GM23338 (cell line): ENCODE measurements around the gene CUX1. TPM values are rescaled to one million over a fixed set of nuclear protein-coding genes. Genes with fewer than 3 reads are reported as not detected.

Experiments used
- ATAC-seq: fragments of 200-7000 bp; cut with Tn5 transposase; 3 replicates; pipeline ENCODE4 v1.9.1; 2020
- DNase-seq: peaks from one replicate; pipeline ENCODE4 v3.0.0-alpha.2; 2015; ENCODE audit warnings: low spot score
- H2AFZ ChIP-seq: fragments of 200-600 bp; sonication (generic); 2 replicates; pipeline ENCODE4 v1.8.0; 2016; ENCODE audit warnings: antibody characterized with exemption, mild to moderate bottlenecking, moderate library complexity
- H3F3A ChIP-seq: fragments of 200-600 bp; sonication (generic); replicated peaks from 2 replicates; pipeline ENCODE4 v1.8.0; 2017; ENCODE audit warnings: antibody characterized with exemption, mixed run types, low read depth
- H3K27ac ChIP-seq: fragments of 200-600 bp; sonication (generic); 2 replicates; pipeline ENCODE4 v1.6.1; 2016; ENCODE audit warnings: low read depth
- H3K27me3 ChIP-seq: fragments of 200-600 bp; sonication (generic); 2 replicates; pipeline ENCODE4 v1.8.0; 2016; ENCODE audit warnings: mild to moderate bottlenecking, mixed run types, moderate library complexity; ENCODE audit not compliant: insufficient read depth
- H3K36me3 ChIP-seq: fragments of 200-600 bp; sonication (generic); 2 replicates; pipeline ENCODE4 v1.8.0; 2016; ENCODE audit warnings: mild to moderate bottlenecking; ENCODE audit not compliant: insufficient read depth
- H3K4me1 ChIP-seq: fragments of 200-600 bp; sonication (generic); 2 replicates; pipeline ENCODE4 v1.8.0; 2016; ENCODE audit warnings: mild to moderate bottlenecking, moderate library complexity; ENCODE audit not compliant: insufficient read depth
- H3K4me2 ChIP-seq: fragments of 200-600 bp; sonication (generic); 2 replicates; pipeline ENCODE4 v1.7.1; 2017; ENCODE audit warnings: mixed run types
- H3K4me3 ChIP-seq: fragments of 200-600 bp; sonication (generic); 2 replicates; pipeline ENCODE4 v1.6.1; 2016; ENCODE audit warnings: mixed run types
- H3K79me2 ChIP-seq: fragments of 200-600 bp; sonication (generic); replicated peaks from 2 replicates; pipeline ENCODE4 v1.8.0; 2017; ENCODE audit warnings: mild to moderate bottlenecking; ENCODE audit not compliant: insufficient read depth
- H3K9me2 ChIP-seq: fragments of 200-600 bp; sonication (generic); 2 replicates; pipeline ENCODE4 v1.8.0; 2017; ENCODE audit not compliant: insufficient read depth
- H4K20me1 ChIP-seq: fragments of 200-600 bp; sonication (generic); replicated peaks from 2 replicates; pipeline ENCODE4 v1.8.0; 2017; ENCODE audit warnings: mild to moderate bottlenecking; ENCODE audit not compliant: insufficient read depth
- H3K27ac Mint-ChIP-seq: 2 replicates; pipeline ENCODE4 v1.8.0; 2020; ENCODE audit warnings: inconsistent platforms, mild to moderate bottlenecking, moderate library complexity, mixed read lengths
- H3K27me3 Mint-ChIP-seq: 3 replicates; pipeline ENCODE4 v1.8.0; 2022; ENCODE audit warnings: low read depth, mild to moderate bottlenecking, moderate library complexity, mixed read lengths, inconsistent platforms; ENCODE audit not compliant: insufficient read depth, poor library complexity
- H3K36me3 Mint-ChIP-seq: 3 replicates; pipeline ENCODE4 v1.8.0; 2021; ENCODE audit warnings: low read depth, mild to moderate bottlenecking, inconsistent platforms, moderate library complexity, mixed read lengths
- H3K4me1 Mint-ChIP-seq: 3 replicates; pipeline ENCODE4 v1.8.0; 2020; ENCODE audit warnings: mild to moderate bottlenecking, inconsistent platforms, mixed read lengths
- H3K4me3 Mint-ChIP-seq: 3 replicates; pipeline ENCODE4 v1.8.0; 2021; ENCODE audit warnings: moderate library complexity, mild to moderate bottlenecking, inconsistent platforms, mixed read lengths
- H3K9me3 Mint-ChIP-seq: 3 replicates; pipeline ENCODE4 v1.8.0; 2020; ENCODE audit warnings: moderate library complexity, mild to moderate bottlenecking, inconsistent platforms, mixed read lengths
- EZH2 ChIP-seq: fragments of 200-600 bp; sonication (generic); IDR thresholded peaks from one replicate; pipeline ENCODE4 v1.8.0; 2017; ENCODE audit warnings: antibody characterized with exemption, mild to moderate bottlenecking, low read depth; ENCODE audit not compliant: unreplicated experiment
- EZH2phosphoT487 ChIP-seq: fragments of 200-600 bp; sonication (generic); IDR thresholded peaks from one replicate; pipeline ENCODE4 v1.8.1; 2018; ENCODE audit warnings: antibody characterized with exemption; ENCODE audit not compliant: unreplicated experiment
- JUNB ChIP-seq: IDR thresholded peaks from one replicate; pipeline ENCODE4 v1.6.1; 2016; ENCODE audit warnings: antibody characterized with exemption; ENCODE audit not compliant: unreplicated experiment
- POLR2AphosphoS5 ChIP-seq: IDR thresholded peaks from 2 replicates; pipeline ENCODE4 v1.6.1; 2016; ENCODE audit warnings: antibody characterized with exemption, low read depth
- polyA plus RNA-seq: library from polyadenylated mRNA; unstranded; fragments of >200 nt; fragmentation: Nextera tagmentation; extraction: Ambion mirVana; gene quantifications from 2 replicates; pipeline ENCODE4 v1.2.1, GENCODE V29; 2016
- total RNA-seq: library from RNA; depleted of rRNA; stranded (reverse); fragments of >200 nt; shearing (Covaris generic); gene quantifications from 2 replicates; pipeline ENCODE4 v1.2.3, GENCODE V29; 2014
- TF ChIP-seq, protein P1 (sequence below): fragments of 250-450 bp; sonication (Bioruptor Pico); IDR thresholded peaks from 2 replicates; pipeline ENCODE4 v1.5.0; 2020; ENCODE audit warnings: mild to moderate bottlenecking, moderate library complexity

The CUX1 gene
- total and polyA plus RNA-seq, 2 experiments from 2014 or later: 49.9 to 64.0 TPM

DNA sequence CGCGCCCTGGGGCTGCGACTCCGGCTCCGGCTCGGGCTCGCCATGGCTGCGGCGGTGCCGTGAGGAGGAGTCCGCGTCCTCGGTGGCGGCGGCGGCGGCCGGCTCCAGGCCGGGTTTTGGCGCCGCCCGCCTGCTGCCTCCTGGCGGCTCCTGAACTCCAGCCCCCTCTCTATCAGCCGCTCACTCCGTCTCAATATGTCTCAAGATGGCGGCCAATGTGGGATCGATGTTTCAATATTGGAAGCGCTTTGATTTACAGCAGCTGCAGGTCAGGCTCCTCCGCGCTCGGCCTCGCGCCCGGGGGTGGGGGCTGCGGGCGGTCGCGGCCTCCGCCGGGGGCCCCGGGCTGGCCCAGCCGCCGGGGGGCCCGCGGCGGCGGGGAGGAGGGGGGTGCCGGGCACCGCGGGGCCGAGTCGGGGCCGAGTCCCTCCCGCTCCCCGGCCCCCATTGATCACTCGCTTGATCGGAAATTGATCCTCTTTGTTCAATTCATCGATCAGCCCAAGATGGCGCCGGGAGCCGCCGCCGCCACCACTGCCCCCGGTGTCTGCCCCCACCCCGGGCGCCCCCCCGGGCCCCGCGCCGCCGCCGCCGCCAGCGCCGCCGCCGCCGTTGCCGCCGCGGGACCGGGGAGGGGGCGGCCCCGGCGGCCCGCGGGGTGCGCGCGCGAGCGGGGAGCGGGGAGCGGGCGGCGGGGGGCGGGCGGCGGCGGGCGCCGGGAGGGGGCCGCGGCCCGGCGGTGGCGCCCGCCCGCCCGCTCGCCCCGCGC is 1.4 kb upstream of the CUX1 start:
- H3K27me3 Mint-ChIP-seq: peaks cover 12% of the 10 kb centered on the region
- Histone ChIP-seq H3K79me2 (peaks cover 36% of the 10 kb centered on the region), H3K4me3 (peak overlapping the region; percentile 45), H3K36me3 (no peaks in the 10 kb centered on the region), H3F3A (peaks cover 7% of the 10 kb centered on the region; the same call in 1 of the 2 replicates), H3K9me2 (no peaks in the 10 kb centered on the region), H3K4me1 (peaks cover 41% of the 10 kb centered on the region), H4K20me1 (peaks cover 28% of the 10 kb centered on the region), H2AFZ (no peak overlapping the region), H3K27ac (no peak overlapping the region), H3K27me3 (peaks cover 18% of the 10 kb centered on the region), H3K4me2 (no peak overlapping the region)
- TF ChIP-seq EZH2phosphoT487 (no peak), POLR2AphosphoS5 (peak; percentile 52), EZH2 (no peak), JUNB (no peak)
- TF ChIP-seq, protein P1, sequence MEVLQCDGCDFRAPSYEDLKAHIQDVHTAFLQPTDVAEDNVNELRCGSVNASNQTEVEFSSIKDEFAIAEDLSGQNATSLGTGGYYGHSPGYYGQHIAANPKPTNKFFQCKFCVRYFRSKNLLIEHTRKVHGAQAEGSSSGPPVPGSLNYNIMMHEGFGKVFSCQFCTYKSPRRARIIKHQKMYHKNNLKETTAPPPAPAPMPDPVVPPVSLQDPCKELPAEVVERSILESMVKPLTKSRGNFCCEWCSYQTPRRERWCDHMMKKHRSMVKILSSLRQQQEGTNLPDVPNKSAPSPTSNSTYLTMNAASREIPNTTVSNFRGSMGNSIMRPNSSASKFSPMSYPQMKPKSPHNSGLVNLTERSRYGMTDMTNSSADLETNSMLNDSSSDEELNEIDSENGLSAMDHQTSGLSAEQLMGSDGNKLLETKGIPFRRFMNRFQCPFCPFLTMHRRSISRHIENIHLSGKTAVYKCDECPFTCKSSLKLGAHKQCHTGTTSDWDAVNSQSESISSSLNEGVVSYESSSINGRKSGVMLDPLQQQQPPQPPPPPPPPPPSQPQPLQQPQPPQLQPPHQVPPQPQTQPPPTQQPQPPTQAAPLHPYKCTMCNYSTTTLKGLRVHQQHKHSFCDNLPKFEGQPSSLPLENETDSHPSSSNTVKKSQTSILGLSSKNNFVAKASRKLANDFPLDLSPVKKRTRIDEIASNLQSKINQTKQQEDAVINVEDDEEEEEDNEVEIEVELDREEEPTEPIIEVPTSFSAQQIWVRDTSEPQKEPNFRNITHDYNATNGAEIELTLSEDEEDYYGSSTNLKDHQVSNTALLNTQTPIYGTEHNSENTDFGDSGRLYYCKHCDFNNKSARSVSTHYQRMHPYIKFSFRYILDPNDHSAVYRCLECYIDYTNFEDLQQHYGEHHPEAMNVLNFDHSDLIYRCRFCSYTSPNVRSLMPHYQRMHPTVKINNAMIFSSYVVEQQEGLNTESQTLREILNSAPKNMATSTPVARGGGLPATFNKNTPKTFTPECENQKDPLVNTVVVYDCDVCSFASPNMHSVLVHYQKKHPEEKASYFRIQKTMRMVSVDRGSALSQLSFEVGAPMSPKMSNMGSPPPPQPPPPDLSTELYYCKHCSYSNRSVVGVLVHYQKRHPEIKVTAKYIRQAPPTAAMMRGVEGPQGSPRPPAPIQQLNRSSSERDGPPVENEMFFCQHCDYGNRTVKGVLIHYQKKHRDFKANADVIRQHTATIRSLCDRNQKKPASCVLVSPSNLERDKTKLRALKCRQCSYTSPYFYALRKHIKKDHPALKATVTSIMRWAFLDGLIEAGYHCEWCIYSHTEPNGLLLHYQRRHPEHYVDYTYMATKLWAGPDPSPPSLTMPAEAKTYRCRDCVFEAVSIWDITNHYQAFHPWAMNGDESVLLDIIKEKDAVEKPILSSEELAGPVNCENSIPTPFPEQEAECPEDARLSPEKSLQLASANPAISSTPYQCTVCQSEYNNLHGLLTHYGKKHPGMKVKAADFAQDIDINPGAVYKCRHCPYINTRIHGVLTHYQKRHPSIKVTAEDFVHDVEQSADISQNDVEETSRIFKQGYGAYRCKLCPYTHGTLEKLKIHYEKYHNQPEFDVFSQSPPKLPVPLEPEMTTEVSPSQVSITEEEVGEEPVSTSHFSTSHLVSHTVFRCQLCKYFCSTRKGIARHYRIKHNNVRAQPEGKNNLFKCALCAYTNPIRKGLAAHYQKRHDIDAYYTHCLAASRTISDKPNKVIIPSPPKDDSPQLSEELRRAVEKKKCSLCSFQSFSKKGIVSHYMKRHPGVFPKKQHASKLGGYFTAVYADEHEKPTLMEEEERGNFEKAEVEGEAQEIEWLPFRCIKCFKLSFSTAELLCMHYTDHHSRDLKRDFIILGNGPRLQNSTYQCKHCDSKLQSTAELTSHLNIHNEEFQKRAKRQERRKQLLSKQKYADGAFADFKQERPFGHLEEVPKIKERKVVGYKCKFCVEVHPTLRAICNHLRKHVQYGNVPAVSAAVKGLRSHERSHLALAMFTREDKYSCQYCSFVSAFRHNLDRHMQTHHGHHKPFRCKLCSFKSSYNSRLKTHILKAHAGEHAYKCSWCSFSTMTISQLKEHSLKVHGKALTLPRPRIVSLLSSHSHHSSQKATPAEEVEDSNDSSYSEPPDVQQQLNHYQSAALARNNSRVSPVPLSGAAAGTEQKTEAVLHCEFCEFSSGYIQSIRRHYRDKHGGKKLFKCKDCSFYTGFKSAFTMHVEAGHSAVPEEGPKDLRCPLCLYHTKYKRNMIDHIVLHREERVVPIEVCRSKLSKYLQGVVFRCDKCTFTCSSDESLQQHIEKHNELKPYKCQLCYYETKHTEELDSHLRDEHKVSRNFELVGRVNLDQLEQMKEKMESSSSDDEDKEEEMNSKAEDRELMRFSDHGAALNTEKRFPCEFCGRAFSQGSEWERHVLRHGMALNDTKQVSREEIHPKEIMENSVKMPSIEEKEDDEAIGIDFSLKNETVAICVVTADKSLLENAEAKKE (CRISPR knock-in tag): no peak
- H3K27ac Mint-ChIP-seq: no peak overlapping the region
- peak overlapping the region; percentile 75; the same call in 2 of the 3 replicates for H3K4me3 Mint-ChIP-seq
- H3K36me3 Mint-ChIP-seq: no peaks in the 10 kb centered on the region; the same call in 2 of the 3 replicates
- peaks cover 42% of the 10 kb centered on the region for H3K4me1 Mint-ChIP-seq
- ATAC-seq: peak; percentile 42
- H3K9me3 Mint-ChIP-seq: no peaks in the 10 kb centered on the region; the same call in 2 of the 3 replicates
- peak; percentile 89 for DNase-seq
